MCF 10A (cell line): ENCODE data around the gene CSRNP3. TPM values are rescaled to one million over a fixed set of nuclear protein-coding genes. Genes with fewer than 3 reads are reported as not detected.

Source experiments
- BruUV-seq: library from RNA; stranded (reverse); fragments of 400-500 nt; replicated peaks from 2 replicates; lab custom pipeline; 2021; lab: Mats Ljungman, UMichigan
- CTCF ChIA-PET: fragments of 300-600 bp; sonication (Branson Sonifier 250); formaldehyde crosslinking; extraction: SDS; loops from one replicate; lab custom pipeline; 2021; ENCODE audit warnings: antibody characterized with exemption, inconsistent platforms; lab: Yijun Ruan, JAX
- POLR2A ChIA-PET: fragments of 300-600, 350-650 bp; sonication (Branson Sonifier 250); formaldehyde crosslinking; extraction: SDS; loops from one replicate; lab custom pipeline; 2020; ENCODE audit warnings: antibody characterized with exemption, inconsistent platforms; lab: Yijun Ruan, JAX
- DNase-seq: peaks from one replicate; pipeline ENCODE4 v3.0.0-alpha.2; 2018; ENCODE audit not compliant: unreplicated experiment
- H3K27ac Mint-ChIP-seq: one replicate; pipeline ENCODE4 v1.8.0; 2022; ENCODE audit warnings: mild to moderate bottlenecking, low read depth, mixed read lengths; ENCODE audit not compliant: unreplicated experiment
- H3K27me3 Mint-ChIP-seq: one replicate; pipeline ENCODE4 v1.8.0; 2022; ENCODE audit warnings: mixed read lengths; ENCODE audit not compliant: insufficient read depth, unreplicated experiment
- H3K36me3 Mint-ChIP-seq: one replicate; pipeline ENCODE4 v1.8.0; 2022; ENCODE audit warnings: mild to moderate bottlenecking, moderate library complexity, mixed read lengths; ENCODE audit not compliant: insufficient read depth, unreplicated experiment
- H3K4me1 Mint-ChIP-seq: one replicate; pipeline ENCODE4 v1.8.0; 2022; ENCODE audit warnings: mixed read lengths; ENCODE audit not compliant: insufficient read depth, unreplicated experiment
- H3K4me3 Mint-ChIP-seq: one replicate; pipeline ENCODE4 v1.8.0; 2022; ENCODE audit warnings: mild to moderate bottlenecking, moderate library complexity, mixed read lengths; ENCODE audit not compliant: unreplicated experiment
- H3K9me3 Mint-ChIP-seq: one replicate; pipeline ENCODE4 v1.8.0; 2022; ENCODE audit warnings: mixed read lengths; ENCODE audit not compliant: unreplicated experiment
- CTCF ChIP-seq: fragments of 200-600 bp; IDR thresholded peaks from one replicate; pipeline ENCODE4 v1.8.0; 2022; ENCODE audit warnings: antibody characterized with exemption, mild to moderate bottlenecking; ENCODE audit not compliant: unreplicated experiment
- intact Hi-C: fragments of 100-400 bp; cut with micrococcal nuclease; formaldehyde crosslinking; loops from 2 replicates; pipeline ENCODE4 v1.14.1; 2022
- total RNA-seq: library from RNA; stranded (reverse); gene quantifications from 2 replicates; pipeline ENCODE4 v1.2.3, GENCODE V29; 2022

CSRNP3 gene
- total RNA-seq, 1 experiment from 2014 or later = 0.33 TPM

GRCh38 chr2:165697748-165698443 lies 228.4 kb downstream of the CSRNP3 start:
- ChIA-PET POLR2A (no interaction called here), CTCF (interaction anchor here (0.6 to 6.2 kb wide), 31 partner anchors 8 to 758 kb away, joined by 3 to 45 read pairs (median 3); partner anchors contain the start of gene CSRNP3)
- no peak for DNase-seq
- no TSS peak for BruUV-seq
- Mint-ChIP-seq H3K36me3 (no peaks in the 10 kb centered on the region), H3K27me3 (peaks cover 26% of the 10 kb centered on the region), H3K27ac (no peak overlapping the region), H3K4me1 (no peaks in the 10 kb centered on the region), H3K4me3 (no peak overlapping the region), H3K9me3 (no peaks in the 10 kb centered on the region)
- TF ChIP-seq CTCF = no peak
- intact Hi-C loops = loop anchor here (1.0 to 2.0 kb wide), 2 partner anchors 177 to 297 kb away; no protein-coding TSS in a partner anchor

GRCh38 chr2:165698444-165698884 lies 229.0 kb downstream of the CSRNP3 start:
- intact Hi-C loops = loop anchor here (1.0 to 2.0 kb wide), 2 partner anchors 176 to 297 kb away; no protein-coding TSS in a partner anchor
- CTCF ChIA-PET = interaction anchor here (0.6 to 6.2 kb wide), 30 partner anchors 9 to 758 kb away, joined by 3 to 45 read pairs (median 3); partner anchors contain the start of gene CSRNP3
- H3K27me3 Mint-ChIP-seq = peaks cover 32% of the 10 kb centered on the region
- peak; percentile 50 for TF ChIP-seq CTCF
- H3K36me3 Mint-ChIP-seq = no peaks in the 10 kb centered on the region
- no TSS peak for BruUV-seq
- DNase-seq = peak; percentile 68
- H3K27ac Mint-ChIP-seq = no peak overlapping the region
- no peak overlapping the region for H3K4me3 Mint-ChIP-seq
- H3K9me3 Mint-ChIP-seq = no peaks in the 10 kb centered on the region
- POLR2A ChIA-PET = no interaction called here
- no peaks in the 10 kb centered on the region for H3K4me1 Mint-ChIP-seq

GRCh38 chr2:165699946-165700345 lies 230.4 kb downstream of the CSRNP3 start:
- no peak overlapping the region for H3K27ac Mint-ChIP-seq
- no peak for TF ChIP-seq CTCF
- intact Hi-C loops = loop anchor here (2.0 kb wide), 1 partner anchor 175 kb away; no protein-coding TSS in a partner anchor
- CTCF ChIA-PET = interaction anchor here (1.3 to 6.2 kb wide), 7 partner anchors 15 to 331 kb away, joined by 3 to 45 read pairs (median 4); no protein-coding TSS in a partner anchor
- no TSS peak for BruUV-seq
- no peaks in the 10 kb centered on the region for H3K36me3 Mint-ChIP-seq
- H3K4me3 Mint-ChIP-seq = no peak overlapping the region
- no peak for DNase-seq
- POLR2A ChIA-PET = no interaction called here
- no peaks in the 10 kb centered on the region for H3K4me1 Mint-ChIP-seq
- no peaks in the 10 kb centered on the region for H3K9me3 Mint-ChIP-seq
- H3K27me3 Mint-ChIP-seq = peaks cover 39% of the 10 kb centered on the region

GRCh38 chr2:165700531-165700930 lies 231.0 kb downstream of the CSRNP3 start:
- H3K27ac Mint-ChIP-seq = no peak overlapping the region
- intact Hi-C loops = no loop called here
- no peak for DNase-seq
- H3K4me3 Mint-ChIP-seq = no peak overlapping the region
- TF ChIP-seq CTCF = no peak
- no peaks in the 10 kb centered on the region for H3K9me3 Mint-ChIP-seq
- CTCF ChIA-PET = interaction anchor here (0.5 to 6.2 kb wide), 11 partner anchors 11 to 331 kb away, joined by 3 to 45 read pairs (median 4); no protein-coding TSS in a partner anchor
- no peaks in the 10 kb centered on the region for H3K4me1 Mint-ChIP-seq
- H3K27me3 Mint-ChIP-seq = peaks cover 39% of the 10 kb centered on the region
- POLR2A ChIA-PET = interaction anchor here (0.7 kb wide), 1 partner anchor 333 kb away, joined by 3 read pairs; no protein-coding TSS in a partner anchor
- no peaks in the 10 kb centered on the region for H3K36me3 Mint-ChIP-seq
- BruUV-seq = no TSS peak
